HepG2 (cell line): Measurements from ENCODE around the gene FAM200B.

ENCODE experiments used
- ELF4 ChIP-seq: sonication (generic); formaldehyde crosslinking; IDR thresholded peaks from 2 replicates; pipeline ENCODE4 v1.5.0; 2020; ENCODE audit warnings: missing genetic modification reagents, mild to moderate bottlenecking, moderate library complexity, borderline replicate concordance
- JUND ChIP-seq: sonication (generic); formaldehyde crosslinking; IDR thresholded peaks from 2 replicates; pipeline ENCODE4 v1.8.0; 2022; ENCODE audit warnings: mild to moderate bottlenecking, missing genetic modification reagents
- PHB2 ChIP-seq: fragments of 450-650 bp; IDR thresholded peaks from 2 replicates; pipeline ENCODE4 v1.6.1; 2018; ENCODE audit not compliant: partially characterized antibody
- PHF8 ChIP-seq: sonication (generic); formaldehyde crosslinking; IDR thresholded peaks from 2 replicates; pipeline ENCODE4 v1.5.0; 2020; ENCODE audit warnings: missing genetic modification reagents
- POLR2A ChIP-seq, 2 experiments: IDR thresholded peaks; 2 replicates each; pipeline ENCODE4 v1.6.1; 2011; ENCODE audit warnings: low read depth in 2 of 2, low read length in 2 of 2, mild to moderate bottlenecking in 1 of 2, moderate library complexity in 1 of 2; ENCODE audit not compliant: insufficient read depth in 1 of 2
- RAD21 ChIP-seq: fragments of 450-650 bp; formaldehyde crosslinking; IDR thresholded peaks from 2 replicates; pipeline ENCODE4 v1.5.0; 2020; ENCODE audit warnings: mild to moderate bottlenecking
- TAF15 ChIP-seq: fragments of 200-400 bp; formaldehyde crosslinking; IDR thresholded peaks from one replicate; pipeline ENCODE4 v1.6.1; 2018; ENCODE audit warnings: mild to moderate bottlenecking, low read depth, low read length; ENCODE audit not compliant: poor library complexity, severe bottlenecking
- ZNF672 ChIP-seq: sonication (generic); formaldehyde crosslinking; IDR thresholded peaks from 2 replicates; pipeline ENCODE4 v1.8.1; 2022; ENCODE audit warnings: missing genetic modification reagents
- TF ChIP-seq, protein P1 (sequence below): sonication (generic); formaldehyde crosslinking; IDR thresholded peaks from 2 replicates; pipeline ENCODE4 v1.5.0; 2020; ENCODE audit warnings: mild to moderate bottlenecking, missing genetic modification reagents, moderate library complexity

DNA sequence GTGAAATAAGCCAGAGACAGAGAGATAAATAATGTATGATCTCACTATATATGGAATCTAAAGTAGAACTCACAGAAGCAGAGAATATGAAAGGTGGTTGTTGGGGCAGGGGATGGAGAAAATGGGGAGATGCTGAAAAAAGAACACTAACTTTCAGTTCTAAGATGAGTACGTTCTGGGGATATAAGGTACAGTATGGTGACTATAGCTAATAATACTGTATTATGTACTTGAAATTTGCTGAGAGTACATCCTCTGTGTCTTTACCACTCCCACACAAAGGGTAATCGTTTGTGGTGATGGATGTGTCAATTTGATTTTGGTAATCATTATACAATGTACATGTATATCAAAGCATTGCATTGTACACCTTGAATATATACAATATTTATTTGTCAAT is 33.0 kb upstream of the FAM200B start:
- TF ChIP-seq, protein P1, sequence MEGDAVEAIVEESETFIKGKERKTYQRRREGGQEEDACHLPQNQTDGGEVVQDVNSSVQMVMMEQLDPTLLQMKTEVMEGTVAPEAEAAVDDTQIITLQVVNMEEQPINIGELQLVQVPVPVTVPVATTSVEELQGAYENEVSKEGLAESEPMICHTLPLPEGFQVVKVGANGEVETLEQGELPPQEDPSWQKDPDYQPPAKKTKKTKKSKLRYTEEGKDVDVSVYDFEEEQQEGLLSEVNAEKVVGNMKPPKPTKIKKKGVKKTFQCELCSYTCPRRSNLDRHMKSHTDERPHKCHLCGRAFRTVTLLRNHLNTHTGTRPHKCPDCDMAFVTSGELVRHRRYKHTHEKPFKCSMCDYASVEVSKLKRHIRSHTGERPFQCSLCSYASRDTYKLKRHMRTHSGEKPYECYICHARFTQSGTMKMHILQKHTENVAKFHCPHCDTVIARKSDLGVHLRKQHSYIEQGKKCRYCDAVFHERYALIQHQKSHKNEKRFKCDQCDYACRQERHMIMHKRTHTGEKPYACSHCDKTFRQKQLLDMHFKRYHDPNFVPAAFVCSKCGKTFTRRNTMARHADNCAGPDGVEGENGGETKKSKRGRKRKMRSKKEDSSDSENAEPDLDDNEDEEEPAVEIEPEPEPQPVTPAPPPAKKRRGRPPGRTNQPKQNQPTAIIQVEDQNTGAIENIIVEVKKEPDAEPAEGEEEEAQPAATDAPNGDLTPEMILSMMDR: no peak
- TF ChIP-seq PHB2: no peak
- no peak for TF ChIP-seq PHF8
- TF ChIP-seq ZNF672 (CRISPR knock-in tag): no peak
- TF ChIP-seq JUND (CRISPR knock-in tag): no peak
- TF ChIP-seq POLR2A (IDR thresholded peaks at IDR 0.05; ENCODE audit: insufficient read depth in 1 of 2, low read depth in 2 of 2, low read length in 2 of 2): no peak
- no peak for TF ChIP-seq RAD21 (CRISPR knock-in tag)
- TF ChIP-seq TAF15: no peak
- TF ChIP-seq ELF4 (CRISPR knock-in tag): no peak
